Osteoblast (primary cell): Measurements from ENCODE around the gene NEB. TPM values are rescaled to one million over a fixed set of nuclear protein-coding genes. Genes with fewer than 3 reads are reported as not detected.

Source experiments
- DNase-seq: peaks from one replicate; pipeline ENCODE4 v3.0.0; 2011; ENCODE audit warnings: low spot score, mixed read lengths; ENCODE audit not compliant: insufficient read length; ENCODE audit errors: missing footprints
- H2AFZ ChIP-seq: 2 replicates; pipeline ENCODE4 v1.6.0; 2011; ENCODE audit warnings: mild to moderate bottlenecking, low read length
- H3K27ac ChIP-seq: 2 replicates; pipeline ENCODE4 v1.5.1; 2011; ENCODE audit warnings: mild to moderate bottlenecking, low read depth, low read length, moderate library complexity
- H3K27me3 ChIP-seq: 2 replicates; pipeline ENCODE4 v1.6.0; 2012; ENCODE audit warnings: mild to moderate bottlenecking, control low read depth, inconsistent platforms, low read length, moderate library complexity; ENCODE audit not compliant: insufficient read depth
- H3K36me3 ChIP-seq: 2 replicates; pipeline ENCODE4 v1.5.1; 2011; ENCODE audit warnings: mild to moderate bottlenecking, low read length, control low read depth, moderate library complexity; ENCODE audit not compliant: insufficient read depth
- H3K4me1 ChIP-seq: 2 replicates; pipeline ENCODE4 v1.5.1; 2011; ENCODE audit warnings: mild to moderate bottlenecking, low read length, control low read depth, moderate library complexity; ENCODE audit not compliant: insufficient read depth
- H3K4me2 ChIP-seq: 2 replicates; pipeline ENCODE4 v1.6.0; 2011; ENCODE audit warnings: mild to moderate bottlenecking, low read length; ENCODE audit not compliant: insufficient read depth
- H3K4me3 ChIP-seq: fragments of 200-600 bp; sonication (generic); 3 replicates; pipeline ENCODE4 v1.5.1; 2012; ENCODE audit warnings: mild to moderate bottlenecking, low read length, inconsistent platforms; ENCODE audit not compliant: insufficient read depth
- H3K79me2 ChIP-seq: 2 replicates; pipeline ENCODE4 v1.6.0; 2012; ENCODE audit warnings: mild to moderate bottlenecking, low read length, control low read depth, inconsistent platforms; ENCODE audit not compliant: insufficient read depth
- H3K9me3 ChIP-seq: 2 replicates; pipeline ENCODE4 v1.5.1; 2011; ENCODE audit warnings: low read depth, low read length, control low read depth
- H4K20me1 ChIP-seq: 2 replicates; pipeline ENCODE4 v1.6.0; 2012; ENCODE audit warnings: mild to moderate bottlenecking, low read length, control low read depth; ENCODE audit not compliant: insufficient read depth
- total RNA-seq: library from RNA; depleted of rRNA; stranded (reverse); fragments of >200 nt; gene quantifications from 2 replicates; pipeline ENCODE4 v1.2.3, GENCODE V29; 2012
- TF ChIP-seq, protein P1 (sequence below): IDR thresholded peaks from 2 replicates; pipeline ENCODE4 v1.5.1; 2011; ENCODE audit warnings: mild to moderate bottlenecking, low read depth, low read length, moderate library complexity; ENCODE audit errors: extremely low read depth

The NEB gene
- total RNA-seq, 1 donor: 0.36 TPM

DNA sequence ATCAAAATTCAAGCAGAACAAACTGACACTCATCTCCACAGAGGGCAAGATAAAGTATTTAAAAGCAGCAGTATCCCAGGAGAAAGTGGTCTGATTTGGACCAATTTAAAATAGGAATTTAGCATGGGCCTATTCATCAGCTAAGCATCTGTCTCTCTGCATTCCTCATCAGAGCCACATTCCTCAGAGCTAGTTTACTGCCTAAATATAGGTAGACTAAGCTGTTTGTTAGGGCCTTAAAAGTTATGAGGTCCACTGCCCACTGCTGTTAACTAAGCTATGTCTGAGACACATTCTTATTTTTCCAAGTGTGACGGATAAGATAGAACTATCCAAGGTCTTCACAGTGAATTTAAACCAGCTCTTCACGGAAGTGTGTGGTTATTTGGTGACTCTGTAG is 17.6 kb downstream of the NEB start:
- Histone ChIP-seq H3K27ac (no peak overlapping the region), H3K9me3 (no peaks in the 10 kb centered on the region), H3K4me3 (no peak overlapping the region), H3K27me3 (no peaks in the 10 kb centered on the region), H4K20me1 (no peaks in the 10 kb centered on the region), H3K79me2 (no peaks in the 10 kb centered on the region), H2AFZ (no peak overlapping the region), H3K4me1 (no peaks in the 10 kb centered on the region), H3K36me3 (no peaks in the 10 kb centered on the region), H3K4me2 (no peak overlapping the region)
- no peak for DNase-seq
- TF ChIP-seq, protein P1, sequence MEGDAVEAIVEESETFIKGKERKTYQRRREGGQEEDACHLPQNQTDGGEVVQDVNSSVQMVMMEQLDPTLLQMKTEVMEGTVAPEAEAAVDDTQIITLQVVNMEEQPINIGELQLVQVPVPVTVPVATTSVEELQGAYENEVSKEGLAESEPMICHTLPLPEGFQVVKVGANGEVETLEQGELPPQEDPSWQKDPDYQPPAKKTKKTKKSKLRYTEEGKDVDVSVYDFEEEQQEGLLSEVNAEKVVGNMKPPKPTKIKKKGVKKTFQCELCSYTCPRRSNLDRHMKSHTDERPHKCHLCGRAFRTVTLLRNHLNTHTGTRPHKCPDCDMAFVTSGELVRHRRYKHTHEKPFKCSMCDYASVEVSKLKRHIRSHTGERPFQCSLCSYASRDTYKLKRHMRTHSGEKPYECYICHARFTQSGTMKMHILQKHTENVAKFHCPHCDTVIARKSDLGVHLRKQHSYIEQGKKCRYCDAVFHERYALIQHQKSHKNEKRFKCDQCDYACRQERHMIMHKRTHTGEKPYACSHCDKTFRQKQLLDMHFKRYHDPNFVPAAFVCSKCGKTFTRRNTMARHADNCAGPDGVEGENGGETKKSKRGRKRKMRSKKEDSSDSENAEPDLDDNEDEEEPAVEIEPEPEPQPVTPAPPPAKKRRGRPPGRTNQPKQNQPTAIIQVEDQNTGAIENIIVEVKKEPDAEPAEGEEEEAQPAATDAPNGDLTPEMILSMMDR: no peak

GRCh38 chr2:151713291-151713903 is 20.9 kb downstream of the NEB start:
- no peak overlapping the region for H3K27ac ChIP-seq
- no peak overlapping the region for H3K4me3 ChIP-seq
- H2AFZ ChIP-seq: no peak overlapping the region
- no peaks in the 10 kb centered on the region for H3K27me3 ChIP-seq
- no peak overlapping the region for H3K4me2 ChIP-seq
- no peak for DNase-seq
- H3K36me3 ChIP-seq: no peaks in the 10 kb centered on the region
- H3K9me3 ChIP-seq: no peaks in the 10 kb centered on the region
- no peaks in the 10 kb centered on the region for H3K4me1 ChIP-seq
- TF ChIP-seq, protein P1: no peak
- H3K79me2 ChIP-seq: no peaks in the 10 kb centered on the region
- no peaks in the 10 kb centered on the region for H4K20me1 ChIP-seq

DNA sequence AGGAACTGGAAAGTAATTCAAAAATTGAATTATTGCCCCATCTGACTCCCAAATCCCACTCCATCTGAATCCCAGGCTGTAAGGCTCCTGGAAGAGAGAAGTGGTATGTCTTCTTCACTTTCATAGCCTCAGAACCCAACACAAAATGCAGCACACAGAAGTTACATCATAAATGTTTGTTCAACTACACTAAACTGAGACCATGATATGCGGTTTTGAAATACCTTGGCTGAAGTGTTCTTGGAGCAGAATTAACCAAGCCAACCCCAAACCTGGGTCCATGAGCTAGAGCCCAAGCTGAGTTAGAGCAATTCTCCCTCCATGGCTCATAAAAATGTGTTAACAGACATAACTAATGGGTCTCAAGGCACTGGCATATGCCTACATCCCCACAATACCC is 23.3 kb downstream of the NEB start:
- Histone ChIP-seq H3K9me3 (no peaks in the 10 kb centered on the region), H3K27ac (no peak overlapping the region), H3K36me3 (no peaks in the 10 kb centered on the region), H3K4me1 (no peaks in the 10 kb centered on the region), H3K4me3 (no peak overlapping the region), H2AFZ (no peak overlapping the region), H4K20me1 (no peaks in the 10 kb centered on the region), H3K27me3 (peaks cover 4% of the 10 kb centered on the region), H3K4me2 (no peak overlapping the region), H3K79me2 (no peaks in the 10 kb centered on the region)
- DNase-seq: no peak
- TF ChIP-seq, protein P1: no peak

DNA sequence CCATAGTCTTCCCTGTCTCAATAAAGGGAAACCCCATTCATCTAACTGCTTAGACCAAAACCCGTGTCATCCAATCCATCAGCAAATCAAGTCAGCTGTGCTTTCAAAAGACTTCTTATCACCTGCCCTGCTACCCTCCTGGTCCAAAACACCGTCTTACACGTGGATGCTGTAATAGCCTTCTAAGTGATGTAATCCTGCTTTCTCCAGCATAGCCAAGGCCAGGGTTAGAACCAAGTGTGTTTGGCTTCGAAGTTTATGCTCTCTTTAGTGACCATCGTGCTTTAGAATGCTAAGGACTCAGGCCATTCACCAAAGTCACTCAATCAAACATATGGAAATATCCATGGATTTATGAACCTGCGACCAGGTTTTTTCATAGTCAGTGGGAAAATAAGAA is 25.5 kb downstream of the NEB start:
- Histone ChIP-seq H3K4me3 (no peak overlapping the region), H3K27ac (no peak overlapping the region), H3K79me2 (no peaks in the 10 kb centered on the region), H3K4me2 (no peak overlapping the region), H4K20me1 (no peaks in the 10 kb centered on the region), H3K36me3 (no peaks in the 10 kb centered on the region), H3K4me1 (no peaks in the 10 kb centered on the region), H3K27me3 (peaks cover 6% of the 10 kb centered on the region), H2AFZ (no peak overlapping the region), H3K9me3 (no peaks in the 10 kb centered on the region)
- DNase-seq: no peak
- TF ChIP-seq, protein P1: no peak
